GM12878 (cell line): ENCODE data around the gene LMX1A. TPM values are rescaled to one million over a fixed set of nuclear protein-coding genes. Genes with fewer than 3 reads are reported as not detected.

Experiments used
- ATAC-seq: fragments of 200-7000 bp; cut with Tn5 transposase; 3 replicates; pipeline ENCODE4 v1.9.1; 2020; ENCODE audit warnings: mild to moderate bottlenecking, moderate library complexity
- BruUV-seq: library from RNA; stranded (reverse); fragments of 400-500 nt; replicated peaks from 2 replicates; lab custom pipeline; 2021; lab: Mats Ljungman, UMichigan
- CTCF ChIA-PET: fragments of 300-600 bp; sonication (Branson Sonifier 250); formaldehyde crosslinking; extraction: SDS; loops from one replicate; lab custom pipeline; 2021; ENCODE audit warnings: inconsistent platforms; lab: Yijun Ruan, JAX
- POLR2A ChIA-PET: fragments of 350-600 bp; formaldehyde crosslinking; extraction: SDS; loops from one replicate; lab custom pipeline; 2021; ENCODE audit warnings: inconsistent platforms; lab: Charles Lee
- RAD21 ChIA-PET: fragments of 300-600 bp; sonication (Branson Sonifier 250); formaldehyde crosslinking; loops from one replicate; lab custom pipeline; 2023; ENCODE audit warnings: antibody characterized with exemption; ENCODE audit not compliant: unreplicated experiment; lab: Charles Lee
- SMC1A ChIA-PET: fragments of 300-600 bp; sonication (Branson Sonifier 250); formaldehyde crosslinking; loops from one replicate; lab custom pipeline; 2023; ENCODE audit not compliant: unreplicated experiment, uncharacterized antibody; lab: Charles Lee
- DNase-seq: peaks from one replicate; pipeline ENCODE4 v3.0.0-alpha.2; 2011; ENCODE audit warnings: low read depth, low spot score
- FAIRE-seq: peaks from 3 replicates; lab custom pipeline; 2011; peaks lifted over from hg19 to GRCh38; lab: Jason Lieb, UNC
- H2AFZ ChIP-seq: 2 replicates; pipeline ENCODE4 v1.6.0; 2011; ENCODE audit warnings: low read depth, low read length, control low read depth; ENCODE audit not compliant: control insufficient read depth
- H3K27ac ChIP-seq: 2 replicates; pipeline ENCODE4 v1.5.1; 2011; ENCODE audit warnings: control low read depth; ENCODE audit not compliant: control insufficient read depth, insufficient read depth
- H3K27me3 ChIP-seq, 2 experiments: replicated peaks in 1 of 2; 2 replicates each; pipeline versions ENCODE4 v1.6.0 to v1.6.1; 2011; ENCODE audit warnings: low read length in 1 of 2; ENCODE audit not compliant: control insufficient read depth in 2 of 2, insufficient read depth in 2 of 2
- H3K36me3 ChIP-seq, 2 experiments: 2 replicates each; pipeline ENCODE4 v1.5.1; 2011; ENCODE audit warnings: low read length in 1 of 2; ENCODE audit not compliant: control insufficient read depth in 2 of 2, insufficient read depth in 2 of 2
- H3K4me1 ChIP-seq: 2 replicates; pipeline ENCODE4 v1.6.1; 2011; ENCODE audit warnings: mild to moderate bottlenecking, low read length, moderate library complexity, mixed read lengths; ENCODE audit not compliant: control insufficient read depth, insufficient read depth
- H3K4me2 ChIP-seq: 2 replicates; pipeline ENCODE4 v1.6.0; 2011; ENCODE audit warnings: control low read depth; ENCODE audit not compliant: control insufficient read depth, insufficient read depth
- H3K4me3 ChIP-seq: fragments of 200-600 bp; sonication (generic); 2 replicates; pipeline ENCODE4 v1.5.1; 2016
- H3K79me2 ChIP-seq: 2 replicates; pipeline ENCODE4 v1.6.0; 2011; ENCODE audit warnings: low read length; ENCODE audit not compliant: control insufficient read depth, insufficient read depth
- H3K9ac ChIP-seq: 2 replicates; pipeline ENCODE4 v1.8.0; 2011; ENCODE audit warnings: low read length, control low read depth, mixed read lengths; ENCODE audit not compliant: control insufficient read depth, insufficient read depth
- H3K9me3 ChIP-seq: replicated peaks from 3 replicates; pipeline ENCODE4 v1.5.1; 2011; ENCODE audit warnings: mild to moderate bottlenecking, low read length; ENCODE audit not compliant: control insufficient read depth, insufficient read depth
- H4K20me1 ChIP-seq: 2 replicates; pipeline ENCODE4 v1.6.0; 2011; ENCODE audit not compliant: control insufficient read depth, insufficient read depth
- BACH1 ChIP-seq: fragments of 450-650 bp; IDR thresholded peaks from 2 replicates; pipeline ENCODE4 v1.6.1; 2017; ENCODE audit warnings: mild to moderate bottlenecking, borderline replicate concordance
- BCL11A ChIP-seq: IDR thresholded peaks from 2 replicates; pipeline ENCODE4 v1.6.1; 2011; ENCODE audit warnings: low read depth, low read length
- CBX5 ChIP-seq: sonication (generic); IDR thresholded peaks from 2 replicates; pipeline ENCODE4 v1.6.1; 2016; ENCODE audit warnings: low read depth, moderate library complexity, mild to moderate bottlenecking, inconsistent platforms
- CHD1 ChIP-seq: IDR thresholded peaks from 2 replicates; pipeline ENCODE4 v1.6.1; 2012; ENCODE audit warnings: low read depth, low read length, improper control_type of control experiment
- HDAC2 ChIP-seq: fragments of 200-600 bp; sonication (generic); IDR thresholded peaks from 2 replicates; pipeline ENCODE4 v1.6.1; 2017
- MXI1 ChIP-seq: fragments of 150-350 bp; IDR thresholded peaks from 2 replicates; pipeline ENCODE4 v1.6.1; 2011; ENCODE audit warnings: low read depth, mild to moderate bottlenecking, inconsistent platforms, low read length, improper control_type of control experiment
- POLR2AphosphoS5 ChIP-seq: IDR thresholded peaks from 2 replicates; pipeline ENCODE4 v1.6.1; 2011; ENCODE audit warnings: mild to moderate bottlenecking, low read length, inconsistent platforms
- SMARCA5 ChIP-seq: fragments of 450-650 bp; IDR thresholded peaks from 2 replicates; pipeline ENCODE4 v1.6.1; 2017; ENCODE audit warnings: mild to moderate bottlenecking
- SRF ChIP-seq, 2 experiments: IDR thresholded peaks; 2 replicates each; pipeline ENCODE4 v1.6.1; 2011; ENCODE audit warnings: low read depth in 2 of 2, low read length in 2 of 2, mild to moderate bottlenecking in 1 of 2, moderate library complexity in 1 of 2
- WRNIP1 ChIP-seq: IDR thresholded peaks from 2 replicates; pipeline ENCODE4 v1.6.1; 2011; ENCODE audit warnings: low read depth, low read length, improper control_type of control experiment, borderline replicate concordance
- WGBS: methylation state at CpG from one replicate; pipeline ENCODE4 v1.1.6; 2016; ENCODE audit warnings: low lambda C conversion rate; ENCODE audit not compliant: insufficient replicate concordance, insufficient coverage; ENCODE audit errors: missing lambda C conversion rate; 5-methylcytosine and 5-hydroxymethylcytosine counted together
- in situ Hi-C: fragments of 300-500 bp; cut with MboI; formaldehyde crosslinking; loops from 9 replicates; pipeline ENCODE4 v1.14.3; 2018; ENCODE audit warnings: mixed read lengths
- intact Hi-C: fragments of 100-400 bp; cut with micrococcal nuclease; formaldehyde crosslinking; loops from one replicate; pipeline ENCODE4 v1.14.2; 2022; ENCODE audit not compliant: unreplicated experiment
- polyA plus RNA-seq, 11 experiments: library from polyadenylated mRNA; depleted of rRNA in 4 of 11; unstranded in 6 of 11; stranded (reverse) in 5 of 11; fragments of >200 nt; fragmentation: Nextera tagmentation in 4 of 11; fragmentation: Illumina TruSeq in 1 of 11; extraction: Ambion mirVana in 4 of 11; extraction: Trizol in 1 of 11; gene quantifications; 1 replicate in 1 of 11; 2 replicates in 10 of 11; pipeline versions ENCODE4 v1.2.1 to v1.2.3, GENCODE V29; 2011 to 2016; ENCODE audit warnings: inconsistent platforms in 2 of 11, missing spikeins in 2 of 11, low read depth in 1 of 11
- total RNA-seq, 4 experiments: library from RNA; depleted of rRNA in 3 of 4; stranded (reverse); fragments of >200 nt in 3 of 4; fragmentation: Illumina TruSeq in 1 of 4; extraction: Trizol in 1 of 4; gene quantifications; 2 replicates each; pipeline versions ENCODE4 v1.2.1 to v1.2.3, GENCODE V29; 2013 to 2021
- TF ChIP-seq, protein P1 (sequence below): IDR thresholded peaks from 2 replicates; pipeline ENCODE4 v1.6.1; 2012; ENCODE audit warnings: low read depth, low read length, improper control_type of control experiment
- TF ChIP-seq, protein P2 (sequence below): fragments of 450-650 bp; formaldehyde crosslinking; IDR thresholded peaks from 2 replicates; pipeline ENCODE4 v1.4.0; 2022; ENCODE audit warnings: mild to moderate bottlenecking, moderate library complexity

The LMX1A gene
- total and polyA plus RNA-seq, 10 of the 15 experiments (the other 5 are each of a cell fraction or from before 2014, with no cell fraction given), result not detected

DNA sequence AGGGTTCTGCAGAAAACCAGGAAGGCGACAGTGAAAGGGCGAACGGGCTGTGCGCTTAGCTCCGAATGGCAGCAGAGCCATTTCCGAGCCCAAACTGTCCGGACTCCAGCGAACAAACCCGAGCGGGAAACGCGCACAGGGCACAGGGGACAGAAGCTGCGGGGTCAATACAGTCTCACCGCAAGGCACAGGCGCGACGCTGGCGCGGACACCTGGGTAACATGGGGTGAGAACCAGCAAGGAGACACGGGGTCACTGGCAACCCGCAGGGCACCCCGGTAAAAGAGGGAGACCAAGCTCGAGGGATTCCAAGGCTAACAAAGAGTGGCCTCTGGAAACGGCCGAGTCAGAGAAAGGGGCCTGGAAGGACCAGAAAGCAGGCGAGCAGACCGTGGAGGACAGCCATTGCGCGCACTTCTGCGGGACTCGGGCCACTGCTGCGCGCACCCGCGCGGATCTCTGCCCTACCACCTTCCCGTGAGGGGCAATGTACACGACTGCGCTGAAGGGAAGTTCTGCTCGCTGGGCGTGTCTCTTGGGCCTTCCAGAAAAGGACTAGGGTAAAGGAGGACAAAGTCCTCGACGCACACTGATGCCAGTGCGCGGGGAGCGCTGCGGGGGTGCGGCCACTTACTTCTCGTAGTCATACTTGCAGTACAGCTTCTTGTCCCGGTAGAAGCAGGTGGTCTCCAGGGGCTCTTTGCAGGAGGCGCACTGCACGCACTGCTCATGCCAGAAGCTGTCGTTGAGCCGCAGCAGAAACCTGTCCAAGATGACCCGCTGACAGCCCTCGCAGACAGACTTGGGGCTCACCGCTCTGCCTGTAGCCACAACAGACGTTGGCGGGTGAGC lies 3.8 kb downstream of the LMX1A start:
- no peak for DNase-seq
- RAD21 ChIA-PET, result no interaction called here
- in situ Hi-C loops (no loop called here), intact Hi-C loops (no loop called here)
- peaks cover 14 to 15% of the 10 kb centered on the region in 2 experiments for H3K27me3 ChIP-seq
- no peak overlapping the region for H3K27ac ChIP-seq
- ATAC-seq, result no peak
- SMC1A ChIA-PET, result no interaction called here
- H3K4me2 ChIP-seq, result no peak overlapping the region
- H2AFZ ChIP-seq, result no peak overlapping the region
- no peak for TF ChIP-seq SRF (IDR thresholded peaks at IDR 0.05; ENCODE audit: low read depth in 2 of 2, low read length in 2 of 2)
- TF ChIP-seq CBX5, result no peak
- no peak for TF ChIP-seq HDAC2
- no peak for TF ChIP-seq WRNIP1
- TF ChIP-seq MXI1, result no peak
- no peak for TF ChIP-seq BCL11A
- TF ChIP-seq, protein P1, sequence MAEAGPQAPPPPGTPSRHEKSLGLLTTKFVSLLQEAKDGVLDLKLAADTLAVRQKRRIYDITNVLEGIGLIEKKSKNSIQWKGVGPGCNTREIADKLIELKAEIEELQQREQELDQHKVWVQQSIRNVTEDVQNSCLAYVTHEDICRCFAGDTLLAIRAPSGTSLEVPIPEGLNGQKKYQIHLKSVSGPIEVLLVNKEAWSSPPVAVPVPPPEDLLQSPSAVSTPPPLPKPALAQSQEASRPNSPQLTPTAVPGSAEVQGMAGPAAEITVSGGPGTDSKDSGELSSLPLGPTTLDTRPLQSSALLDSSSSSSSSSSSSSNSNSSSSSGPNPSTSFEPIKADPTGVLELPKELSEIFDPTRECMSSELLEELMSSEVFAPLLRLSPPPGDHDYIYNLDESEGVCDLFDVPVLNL, result no peak
- TF ChIP-seq CHD1, result no peak
- no peak for TF ChIP-seq SMARCA5
- TF ChIP-seq, protein P2, sequence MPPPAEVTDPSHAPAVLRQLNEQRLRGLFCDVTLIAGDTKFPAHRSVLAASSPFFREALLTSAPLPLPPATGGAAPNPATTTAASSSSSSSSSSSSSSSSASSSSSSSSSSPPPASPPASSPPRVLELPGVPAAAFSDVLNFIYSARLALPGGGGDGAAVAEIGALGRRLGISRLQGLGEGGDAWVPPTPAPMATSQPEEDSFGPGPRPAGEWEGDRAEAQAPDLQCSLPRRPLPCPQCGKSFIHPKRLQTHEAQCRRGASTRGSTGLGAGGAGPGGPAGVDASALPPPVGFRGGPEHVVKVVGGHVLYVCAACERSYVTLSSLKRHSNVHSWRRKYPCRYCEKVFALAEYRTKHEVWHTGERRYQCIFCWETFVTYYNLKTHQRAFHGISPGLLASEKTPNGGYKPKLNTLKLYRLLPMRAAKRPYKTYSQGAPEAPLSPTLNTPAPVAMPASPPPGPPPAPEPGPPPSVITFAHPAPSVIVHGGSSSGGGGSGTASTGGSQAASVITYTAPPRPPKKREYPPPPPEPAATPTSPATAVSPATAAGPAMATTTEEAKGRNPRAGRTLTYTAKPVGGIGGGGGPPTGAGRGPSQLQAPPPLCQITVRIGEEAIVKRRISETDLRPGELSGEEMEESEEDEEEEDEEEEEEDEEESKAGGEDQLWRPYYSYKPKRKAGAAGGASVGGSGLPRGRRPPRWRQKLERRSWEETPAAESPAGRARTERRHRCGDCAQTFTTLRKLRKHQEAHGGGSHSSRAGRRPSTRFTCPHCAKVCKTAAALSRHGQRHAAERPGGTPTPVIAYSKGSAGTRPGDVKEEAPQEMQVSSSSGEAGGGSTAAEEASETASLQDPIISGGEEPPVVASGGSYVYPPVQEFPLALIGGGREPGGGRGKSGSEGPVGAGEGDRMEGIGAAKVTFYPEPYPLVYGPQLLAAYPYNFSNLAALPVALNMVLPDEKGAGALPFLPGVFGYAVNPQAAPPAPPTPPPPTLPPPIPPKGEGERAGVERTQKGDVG, result no peak
- TF ChIP-seq POLR2AphosphoS5, result no peak
- no peak for TF ChIP-seq BACH1
- TF ChIP-seq, all 136 proteins: peak for 0
- no peak overlapping the region for H3K9ac ChIP-seq
- no peaks in the 10 kb centered on the region for H3K36me3 ChIP-seq
- H3K9me3 ChIP-seq, result no peaks in the 10 kb centered on the region
- H3K4me1 ChIP-seq, result no peaks in the 10 kb centered on the region
- 18% methylated on average over 59 of the region's 59 CpGs for WGBS
- ChIA-PET CTCF (interaction anchor here (4.1 kb wide), 1 partner anchor 15 kb away, joined by 15 read pairs; no protein-coding TSS in a partner anchor), POLR2A (no interaction called here)
- no TSS peak for BruUV-seq
- no peaks in the 10 kb centered on the region for H4K20me1 ChIP-seq
- no peak overlapping the region for H3K4me3 ChIP-seq
- no peaks in the 10 kb centered on the region for H3K79me2 ChIP-seq
- FAIRE-seq, result no peak
